H1 (cell line): ENCODE measurements around the gene MAN1C1. TPM values are rescaled to one million over a fixed set of nuclear protein-coding genes. Genes with fewer than 3 reads are reported as not detected.

Experiments used
- BCL11A ChIP-seq, 2 experiments: IDR thresholded peaks; one replicate each; pipeline ENCODE4 v1.6.1; 2011; ENCODE audit warnings: low read depth in 2 of 2, low read length in 2 of 2, mild to moderate bottlenecking in 2 of 2
- EGR1 ChIP-seq: IDR thresholded peaks from 2 replicates; pipeline ENCODE4 v1.6.1; 2011; ENCODE audit warnings: low read depth, low read length, borderline replicate concordance
- EZH2 ChIP-seq: fragments of 200-600 bp; sonication (generic); IDR thresholded peaks from 2 replicates; pipeline ENCODE4 v1.7.1; 2012; ENCODE audit warnings: low read depth, mild to moderate bottlenecking, moderate library complexity, low read length, inconsistent platforms; ENCODE audit not compliant: severe bottlenecking
- GABPA ChIP-seq: IDR thresholded peaks from 2 replicates; pipeline ENCODE4 v1.6.1; 2011; ENCODE audit warnings: mild to moderate bottlenecking, low read length, moderate library complexity, borderline replicate concordance; ENCODE audit not compliant: insufficient read depth
- GTF2F1 ChIP-seq: IDR thresholded peaks from 2 replicates; pipeline ENCODE4 v1.6.1; 2012; ENCODE audit warnings: low read depth, low read length, improper control_type of control experiment, borderline replicate concordance
- POLR2A ChIP-seq, 2 experiments: IDR thresholded peaks; 1 replicate in 1 of 2; 2 replicates in 1 of 2; pipeline ENCODE4 v1.6.1; 2011; ENCODE audit warnings: low read depth in 2 of 2, low read length in 2 of 2, mild to moderate bottlenecking in 2 of 2; ENCODE audit errors: control extremely low read depth in 1 of 2
- POLR2AphosphoS5 ChIP-seq: IDR thresholded peaks from 2 replicates; pipeline ENCODE4 v1.6.1; 2011; ENCODE audit warnings: low read depth, low read length
- SP1 ChIP-seq: IDR thresholded peaks from 2 replicates; pipeline ENCODE4 v1.6.1; 2011; ENCODE audit warnings: low read depth, low read length
- ZNF274 ChIP-seq: IDR thresholded peaks from 2 replicates; pipeline ENCODE4 v1.7.0; 2012; ENCODE audit warnings: low read length, borderline replicate concordance; ENCODE audit errors: extremely low read depth
- polyA plus RNA-seq, 7 experiments: library from polyadenylated mRNA; depleted of rRNA in 3 of 7; stranded (reverse) in 5 of 7; unstranded in 2 of 7; fragments of >200 nt in 5 of 7; fragments of 200-250 nt in 2 of 7; gene quantifications; 1 replicate in 5 of 7; 2 replicates in 1 of 7; 4 replicates in 1 of 7; pipeline versions ENCODE4 v1.2.1 to v1.2.3, GENCODE V29; 2011 to 2013; ENCODE audit warnings: missing spikeins in 2 of 7, mixed read lengths in 2 of 7
- total RNA-seq: library from RNA; stranded (reverse); fragmentation: NEBNext Ultra II Directional; extraction: Animal tissue kit (Norgen Biotek cat#: 25700); gene quantifications from 2 replicates; pipeline ENCODE4 v1.2.1, GENCODE V29; 2021
- TF ChIP-seq, protein P1 (sequence below): IDR thresholded peaks from 2 replicates; pipeline ENCODE4 v1.6.1; 2011; ENCODE audit warnings: low read length, improper control_type of control experiment

Gene MAN1C1
- total and polyA plus RNA-seq, 2 of the 8 experiments (the other 6 are each of a cell fraction or from before 2014, with no cell fraction given) = 7.8 to 15.2 TPM

GRCh38 chr1:25583519-25584370, 32.8 kb upstream of the MAN1C1 start (continued):
- TF ChIP-seq EGR1 (no peak), POLR2AphosphoS5 (no peak), EZH2 (no peak), GABPA (no peak), ZNF274 (no peak), POLR2A (IDR thresholded peaks at IDR 0.05; ENCODE audit: control extremely low read depth in 1 of 2, low read depth in 2 of 2, low read length in 2 of 2) (no peak), SP1 (no peak), BCL11A (IDR thresholded peaks at IDR 0.05; ENCODE audit: low read depth in 2 of 2, low read length in 2 of 2) (no peak), GTF2F1 (no peak)
- TF ChIP-seq, protein P1, sequence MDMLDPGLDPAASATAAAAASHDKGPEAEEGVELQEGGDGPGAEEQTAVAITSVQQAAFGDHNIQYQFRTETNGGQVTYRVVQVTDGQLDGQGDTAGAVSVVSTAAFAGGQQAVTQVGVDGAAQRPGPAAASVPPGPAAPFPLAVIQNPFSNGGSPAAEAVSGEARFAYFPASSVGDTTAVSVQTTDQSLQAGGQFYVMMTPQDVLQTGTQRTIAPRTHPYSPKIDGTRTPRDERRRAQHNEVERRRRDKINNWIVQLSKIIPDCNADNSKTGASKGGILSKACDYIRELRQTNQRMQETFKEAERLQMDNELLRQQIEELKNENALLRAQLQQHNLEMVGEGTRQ = no peak
